ENCODE results near the gene TC2N. TPM values are rescaled to one million over a fixed set of nuclear protein-coding genes. Genes with fewer than 3 reads are reported as not detected.

Gene TC2N
- total and polyA plus RNA-seq, 9 of the 15 experiments (the other 6 are each of a cell fraction or from before 2014, with no cell fraction given) = 2.0 to 12.5 (median 7.3) TPM

DNA sequence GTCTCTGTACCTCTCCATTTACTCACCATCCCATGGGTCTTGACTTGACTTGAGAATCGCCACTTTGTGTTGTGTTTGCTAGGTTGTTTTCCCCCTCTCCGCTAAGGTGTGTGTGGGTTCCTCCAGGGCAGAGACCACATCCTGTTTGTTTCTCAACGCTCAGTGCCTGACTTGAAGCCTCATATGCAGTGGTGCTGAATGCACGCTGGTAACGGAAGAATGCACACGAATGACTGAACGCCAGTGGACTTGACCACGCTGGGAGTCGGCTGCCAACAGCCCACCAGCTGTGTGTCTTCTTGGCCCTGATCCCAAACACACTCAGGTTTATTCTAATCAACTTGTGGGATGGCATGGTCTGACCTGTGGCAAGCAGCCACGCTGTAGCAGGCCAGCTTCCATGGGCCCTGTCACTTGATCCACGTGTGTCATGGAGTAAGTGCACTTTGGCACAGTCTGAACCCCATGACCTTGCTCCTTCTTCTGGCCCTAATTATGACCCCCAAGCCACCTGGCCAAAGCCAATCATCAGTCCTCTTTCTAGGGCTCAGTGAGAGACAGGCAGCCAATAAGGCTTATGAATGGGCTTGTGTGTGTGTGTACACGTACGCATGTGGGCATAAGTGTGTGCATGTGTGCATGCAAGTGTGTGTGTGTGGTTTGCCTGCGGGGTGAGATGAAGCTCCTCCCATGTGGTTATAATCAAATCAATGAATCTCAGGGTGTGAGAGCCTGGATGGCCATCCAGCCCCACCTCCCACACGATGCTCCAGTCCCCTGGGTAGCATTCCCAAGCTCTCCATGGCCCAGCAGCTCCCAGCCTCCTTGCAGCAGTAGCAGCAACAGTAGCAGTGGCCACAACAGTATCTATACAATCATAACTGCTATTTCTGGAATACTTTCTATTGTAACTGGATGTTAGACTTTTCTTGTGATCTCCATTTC is 6.4 kb upstream of the TC2N start (continued):
- no peak for TF ChIP-seq ZNF24 (IDR thresholded peaks at IDR 0.05)

DNA sequence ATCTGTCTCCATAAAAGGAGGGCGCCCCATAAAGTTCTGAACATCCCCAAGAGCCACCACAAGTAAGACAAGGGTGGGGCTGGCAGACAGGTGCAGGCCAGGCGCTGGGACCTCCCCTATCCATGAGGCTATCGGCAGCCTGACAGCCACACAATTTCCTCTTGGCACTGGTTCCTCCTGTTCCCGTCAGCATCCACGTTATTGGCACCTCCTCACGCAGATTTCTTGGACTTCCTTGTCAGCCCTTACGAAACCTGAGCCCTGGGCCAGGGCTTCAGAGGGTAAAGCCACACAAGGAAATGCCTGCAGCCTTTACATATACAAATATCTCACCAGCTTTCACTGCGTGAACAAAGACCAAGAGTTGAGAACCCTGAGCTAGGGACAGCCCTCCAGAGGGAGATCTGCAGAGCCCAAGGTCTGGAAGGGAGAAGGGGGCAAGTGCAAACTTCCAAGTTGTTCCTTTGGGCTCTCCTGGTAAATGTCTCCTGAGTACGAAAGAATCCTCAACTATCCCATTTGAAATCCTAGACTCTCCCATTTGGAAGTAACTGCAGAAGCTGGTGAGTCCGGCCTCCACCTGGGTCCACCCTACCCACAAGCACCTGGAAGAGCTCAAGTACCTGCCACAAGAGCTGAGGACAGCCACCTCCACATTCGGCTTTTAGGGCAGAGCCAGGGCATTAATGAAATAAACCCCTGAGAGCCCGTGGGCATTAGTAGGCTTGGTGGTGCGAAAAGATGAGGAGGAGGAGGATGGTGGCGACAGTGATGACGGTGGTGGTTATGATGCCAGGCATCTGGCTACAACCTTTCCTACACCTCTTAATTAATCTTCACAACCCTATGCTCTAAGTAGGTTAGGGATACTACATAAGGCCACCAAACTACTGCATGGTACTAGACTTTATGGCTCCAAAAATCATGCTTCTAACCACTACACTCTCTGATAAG is 5.5 kb upstream of the TC2N start:
- FAIRE-seq (no peak), ATAC-seq (no peak), DNase-seq (ENCODE audit: extremely low read depth in 1 of 4, low spot score in 3 of 4) (no peak)
- H3K4me3 ChIP-seq = no peak overlapping the region
- peaks cover 0 to 30% of the 10 kb centered on the region in 2 experiments; a peak in 2 of 5 replicates for H3K27me3 ChIP-seq (ENCODE audit: control insufficient read depth in 2 of 2, insufficient read depth in 2 of 2, low read length in 2 of 2)
- no peaks in the 10 kb centered on the region; the same call in 1 of the 2 replicates for H4K20me1 ChIP-seq (replicated peaks; ENCODE audit: control insufficient read depth, insufficient read depth, low read length)
- H2AFZ ChIP-seq (ENCODE audit: low read depth, low read length) = no peak overlapping the region
- ChIA-PET POLR2A (no interaction called here), CTCF (ENCODE audit: low intra/inter-chr PET ratio) (no interaction called here)
- WGBS (ENCODE audit: insufficient coverage, low coverage, missing lambda C conversion rate) = 4% methylated on average over 13 of the region's 15 CpGs
- no peaks in the 10 kb centered on the region for H3K79me2 ChIP-seq (ENCODE audit: control insufficient read depth, insufficient read depth, low read length)
- no peak overlapping the region for H3K9ac ChIP-seq (ENCODE audit: insufficient read depth in 1 of 2, low read depth in 2 of 2, low read length in 2 of 2)
- H3K9me1 ChIP-seq (ENCODE audit: control insufficient read depth, insufficient read depth, low read length) = no peaks in the 10 kb centered on the region
- no peaks in the 10 kb centered on the region for H3K36me3 ChIP-seq (ENCODE audit: control insufficient read depth, insufficient read depth, low read length)
- intact Hi-C loops (cut with micrococcal nuclease) = no loop called here
- H3K4me1 ChIP-seq (replicated peaks in 1 of 2; ENCODE audit: control insufficient read depth in 2 of 2, insufficient read depth in 2 of 2, low read length in 2 of 2) = no peaks in the 10 kb centered on the region; a peak in 1 of 5 replicates
- in situ Hi-C loops (cut with MboI) = no loop called here
- no peak overlapping the region for H3K27ac ChIP-seq (ENCODE audit: extremely low read depth, low read depth, low read length)
- H3K4me2 ChIP-seq (ENCODE audit: insufficient read depth, low read length) = no peak overlapping the region
- no peaks in the 10 kb centered on the region for H3K9me3 ChIP-seq (replicated peaks; ENCODE audit: control insufficient read depth, insufficient read depth, low read depth, low read length)
- BruUV-seq (replicated peaks) = no TSS peak
- TF ChIP-seq, protein P1, sequence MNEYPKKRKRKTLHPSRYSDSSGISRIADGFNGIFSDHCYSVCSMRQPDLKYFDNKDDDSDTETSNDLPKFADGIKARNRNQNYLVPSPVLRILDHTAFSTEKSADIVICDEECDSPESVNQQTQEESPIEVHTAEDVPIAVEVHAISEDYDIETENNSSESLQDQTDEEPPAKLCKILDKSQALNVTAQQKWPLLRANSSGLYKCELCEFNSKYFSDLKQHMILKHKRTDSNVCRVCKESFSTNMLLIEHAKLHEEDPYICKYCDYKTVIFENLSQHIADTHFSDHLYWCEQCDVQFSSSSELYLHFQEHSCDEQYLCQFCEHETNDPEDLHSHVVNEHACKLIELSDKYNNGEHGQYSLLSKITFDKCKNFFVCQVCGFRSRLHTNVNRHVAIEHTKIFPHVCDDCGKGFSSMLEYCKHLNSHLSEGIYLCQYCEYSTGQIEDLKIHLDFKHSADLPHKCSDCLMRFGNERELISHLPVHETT (CRISPR knock-in tag; conservative IDR thresholded peaks at IDR 0.05 in 1 of 2, IDR thresholded peaks at IDR 0.05 in 1 of 2) = no peak
- TF ChIP-seq SMAD1 (IDR thresholded peaks at IDR 0.05; ENCODE audit: low read depth, low read length, partially characterized antibody) (no peak), ZNF384 (IDR thresholded peaks at IDR 0.05; ENCODE audit: low read depth, low read length) (no peak), MAFK (IDR thresholded peaks at IDR 0.05; ENCODE audit: low read length) (no peak)
- TF ChIP-seq, protein P2, sequence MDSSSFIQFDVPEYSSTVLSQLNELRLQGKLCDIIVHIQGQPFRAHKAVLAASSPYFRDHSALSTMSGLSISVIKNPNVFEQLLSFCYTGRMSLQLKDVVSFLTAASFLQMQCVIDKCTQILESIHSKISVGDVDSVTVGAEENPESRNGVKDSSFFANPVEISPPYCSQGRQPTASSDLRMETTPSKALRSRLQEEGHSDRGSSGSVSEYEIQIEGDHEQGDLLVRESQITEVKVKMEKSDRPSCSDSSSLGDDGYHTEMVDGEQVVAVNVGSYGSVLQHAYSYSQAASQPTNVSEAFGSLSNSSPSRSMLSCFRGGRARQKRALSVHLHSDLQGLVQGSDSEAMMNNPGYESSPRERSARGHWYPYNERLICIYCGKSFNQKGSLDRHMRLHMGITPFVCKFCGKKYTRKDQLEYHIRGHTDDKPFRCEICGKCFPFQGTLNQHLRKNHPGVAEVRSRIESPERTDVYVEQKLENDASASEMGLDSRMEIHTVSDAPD (CRISPR knock-in tag; IDR thresholded peaks at IDR 0.05) = no peak
- TF ChIP-seq, protein P3, sequence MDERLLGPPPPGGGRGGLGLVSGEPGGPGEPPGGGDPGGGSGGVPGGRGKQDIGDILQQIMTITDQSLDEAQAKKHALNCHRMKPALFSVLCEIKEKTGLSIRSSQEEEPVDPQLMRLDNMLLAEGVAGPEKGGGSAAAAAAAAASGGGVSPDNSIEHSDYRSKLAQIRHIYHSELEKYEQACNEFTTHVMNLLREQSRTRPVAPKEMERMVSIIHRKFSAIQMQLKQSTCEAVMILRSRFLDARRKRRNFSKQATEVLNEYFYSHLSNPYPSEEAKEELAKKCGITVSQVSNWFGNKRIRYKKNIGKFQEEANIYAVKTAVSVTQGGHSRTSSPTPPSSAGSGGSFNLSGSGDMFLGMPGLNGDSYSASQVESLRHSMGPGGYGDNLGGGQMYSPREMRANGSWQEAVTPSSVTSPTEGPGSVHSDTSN (CRISPR knock-in tag; IDR thresholded peaks at IDR 0.05; ENCODE audit: low read depth) = no peak
- TF ChIP-seq, protein P3 (tag; conservative IDR thresholded peaks at IDR 0.05; ENCODE audit: low read depth) = no peak
- TF ChIP-seq, protein P4, sequence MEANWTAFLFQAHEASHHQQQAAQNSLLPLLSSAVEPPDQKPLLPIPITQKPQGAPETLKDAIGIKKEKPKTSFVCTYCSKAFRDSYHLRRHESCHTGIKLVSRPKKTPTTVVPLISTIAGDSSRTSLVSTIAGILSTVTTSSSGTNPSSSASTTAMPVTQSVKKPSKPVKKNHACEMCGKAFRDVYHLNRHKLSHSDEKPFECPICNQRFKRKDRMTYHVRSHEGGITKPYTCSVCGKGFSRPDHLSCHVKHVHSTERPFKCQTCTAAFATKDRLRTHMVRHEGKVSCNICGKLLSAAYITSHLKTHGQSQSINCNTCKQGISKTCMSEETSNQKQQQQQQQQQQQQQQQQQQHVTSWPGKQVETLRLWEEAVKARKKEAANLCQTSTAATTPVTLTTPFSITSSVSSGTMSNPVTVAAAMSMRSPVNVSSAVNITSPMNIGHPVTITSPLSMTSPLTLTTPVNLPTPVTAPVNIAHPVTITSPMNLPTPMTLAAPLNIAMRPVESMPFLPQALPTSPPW (CRISPR knock-in tag; IDR thresholded peaks at IDR 0.05) = no peak
